Body of pancreas (tissue), 4 donors: ENCODE data around the gene CASTOR1.

Experiments
- CTCF ChIP-seq, 7 experiments: fragments of 450-650 bp in 4 of 7; fragments of 200-600 bp in 3 of 7; sonication (generic) in 3 of 7; IDR thresholded peaks; one replicate each; pipeline ENCODE4 v1.5.1; 2016 to 2019; ENCODE audit warnings: antibody characterized with exemption in 7 of 7
- POLR2A ChIP-seq, 3 donors: fragments of 450-650 bp; IDR thresholded peaks; one replicate each; pipeline ENCODE4 v1.6.1; 2016; ENCODE audit warnings: antibody characterized with exemption in 3 of 3, mild to moderate bottlenecking in 2 of 3

- TF ChIP-seq CTCF (IDR thresholded peaks at IDR 0.05) (no peak), POLR2A (IDR thresholded peaks at IDR 0.05) (no peak)
Observed at GRCh38 chr22:30307041-30307574, 17.8 kb upstream of the CASTOR1 start.
